OCI-LY3 (cell line): ENCODE data around the gene TMEM150C.

Experiments
- EZH2phosphoT487 ChIP-seq: fragments of 200-600 bp; shearing (Covaris generic); IDR thresholded peaks from 2 replicates; pipeline ENCODE4 v1.6.1; 2018; ENCODE audit warnings: antibody characterized with exemption, mixed run types, low read depth
- TF ChIP-seq, protein P1 (sequence below): fragments of 200-600, 300-600 bp; sonication (generic); IDR thresholded peaks from 2 replicates; pipeline ENCODE4 v1.5.1; 2014; ENCODE audit warnings: antibody characterized with exemption, low read length, low read depth

DNA sequence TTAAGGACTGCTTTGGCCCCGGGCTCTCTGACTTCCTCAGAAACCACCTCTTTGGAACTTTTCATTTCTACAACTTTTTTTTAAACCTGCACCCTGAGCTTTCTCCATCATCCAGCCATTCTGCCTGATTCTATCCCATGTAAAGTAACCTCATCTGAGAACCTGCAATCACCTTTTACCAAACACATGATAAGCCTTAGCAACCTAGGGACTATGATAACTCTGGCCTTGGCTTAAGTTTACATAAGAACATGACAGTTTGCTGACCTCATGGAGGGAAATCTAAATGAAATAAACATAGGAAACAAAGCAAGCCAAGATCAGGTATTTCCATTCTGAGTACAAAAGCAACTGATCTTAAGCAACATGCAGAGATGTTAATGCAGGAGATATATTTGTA is 15.7 kb upstream of the TMEM150C start:
- TF ChIP-seq, protein P1, sequence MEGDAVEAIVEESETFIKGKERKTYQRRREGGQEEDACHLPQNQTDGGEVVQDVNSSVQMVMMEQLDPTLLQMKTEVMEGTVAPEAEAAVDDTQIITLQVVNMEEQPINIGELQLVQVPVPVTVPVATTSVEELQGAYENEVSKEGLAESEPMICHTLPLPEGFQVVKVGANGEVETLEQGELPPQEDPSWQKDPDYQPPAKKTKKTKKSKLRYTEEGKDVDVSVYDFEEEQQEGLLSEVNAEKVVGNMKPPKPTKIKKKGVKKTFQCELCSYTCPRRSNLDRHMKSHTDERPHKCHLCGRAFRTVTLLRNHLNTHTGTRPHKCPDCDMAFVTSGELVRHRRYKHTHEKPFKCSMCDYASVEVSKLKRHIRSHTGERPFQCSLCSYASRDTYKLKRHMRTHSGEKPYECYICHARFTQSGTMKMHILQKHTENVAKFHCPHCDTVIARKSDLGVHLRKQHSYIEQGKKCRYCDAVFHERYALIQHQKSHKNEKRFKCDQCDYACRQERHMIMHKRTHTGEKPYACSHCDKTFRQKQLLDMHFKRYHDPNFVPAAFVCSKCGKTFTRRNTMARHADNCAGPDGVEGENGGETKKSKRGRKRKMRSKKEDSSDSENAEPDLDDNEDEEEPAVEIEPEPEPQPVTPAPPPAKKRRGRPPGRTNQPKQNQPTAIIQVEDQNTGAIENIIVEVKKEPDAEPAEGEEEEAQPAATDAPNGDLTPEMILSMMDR: no peak
- TF ChIP-seq EZH2phosphoT487: no peak
